GM18868 (cell line): ENCODE data around the gene SPRYD7.
"Not testable (repeated sequence)": the region's sequence is repeated elsewhere in the genome, so short reads cannot be mapped to it uniquely, and the experiment has no call there.

Experiments used
- ATAC-seq: cut with Tn5 transposase; IDR thresholded peaks from one replicate; pipeline ENCODE4 v1.9.1; 2021; ENCODE audit warnings: mild to moderate bottlenecking, moderate library complexity; ENCODE audit not compliant: unreplicated experiment

The SPRYD7 gene

DNA sequence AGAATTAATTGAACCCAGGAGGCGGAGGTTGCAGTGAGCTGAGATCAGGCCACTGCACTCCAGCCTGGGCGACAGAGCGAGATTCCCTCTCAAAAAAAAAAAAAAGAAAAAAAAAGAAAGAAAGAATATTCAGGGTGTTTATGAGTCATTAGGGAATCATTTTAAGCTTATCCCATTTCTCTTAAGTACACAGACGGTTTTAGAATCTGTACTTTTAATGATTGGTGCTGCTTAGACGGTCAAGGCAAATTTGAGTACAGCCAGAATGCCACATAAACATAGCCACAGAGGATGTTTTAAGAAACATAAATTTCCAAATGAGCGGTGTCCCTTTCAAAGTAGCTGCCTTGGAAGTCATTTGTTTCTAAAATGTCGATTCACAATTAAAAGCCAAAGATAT, 2.6 kb downstream of the SPRYD7 start:
- ATAC-seq = no peak

DNA sequence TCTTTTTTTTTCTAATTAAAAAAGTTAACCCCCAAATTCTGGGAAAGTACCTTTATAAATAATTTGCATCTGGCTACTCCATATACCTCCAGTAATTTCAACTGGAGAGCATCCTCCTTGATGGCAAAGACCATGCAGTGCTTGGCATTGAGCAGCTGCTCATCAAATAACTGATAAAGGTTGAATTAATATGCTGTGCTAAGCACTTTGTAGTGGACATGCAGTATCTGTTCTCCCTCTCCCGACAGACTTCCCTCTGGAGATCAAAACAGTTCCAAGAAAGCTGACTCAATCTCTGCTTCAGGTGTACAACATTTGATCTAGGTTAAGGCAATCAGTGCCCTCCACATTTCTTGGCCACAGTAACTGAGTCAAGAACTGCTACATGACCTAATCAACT, 3.3 kb downstream of the SPRYD7 start:
- ATAC-seq = no peak

DNA sequence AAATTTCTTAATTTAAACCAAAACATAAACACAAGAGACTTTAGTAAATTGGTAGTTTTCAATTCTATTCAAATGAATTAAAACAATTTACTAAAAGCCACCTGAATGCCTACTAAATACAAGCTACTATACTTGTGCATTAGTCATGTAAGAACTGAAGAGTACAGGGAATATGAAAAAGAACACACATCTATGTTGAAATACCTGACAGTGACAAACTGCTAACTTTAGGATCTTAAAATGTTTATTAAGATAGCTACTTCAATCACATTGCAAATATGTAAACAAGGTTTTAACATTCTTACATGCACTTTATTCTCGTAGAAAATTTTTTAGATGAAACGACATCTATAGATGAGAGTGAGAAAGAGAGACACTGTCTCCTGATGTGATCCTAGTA, 4.1 kb downstream of the SPRYD7 start:
- ATAC-seq = no peak

DNA sequence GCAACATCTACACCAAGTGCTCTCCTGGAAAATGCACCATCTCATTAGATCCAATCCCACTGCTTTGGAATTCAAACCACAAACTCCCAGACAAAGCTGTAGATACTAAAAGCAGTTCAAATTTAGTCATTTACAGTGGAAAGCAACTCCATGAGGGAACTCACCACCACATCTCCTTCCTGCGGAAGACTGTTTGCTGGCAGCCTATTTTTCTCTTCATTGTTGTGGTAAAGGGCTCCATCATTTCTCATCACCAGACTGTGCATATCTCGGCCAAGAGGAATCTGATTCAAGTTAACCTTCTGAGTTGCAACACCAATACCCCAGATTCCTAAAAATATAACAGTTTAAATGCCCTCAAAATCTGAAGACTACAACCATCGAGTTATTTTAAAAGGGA, 8.4 kb downstream of the SPRYD7 start:
- ATAC-seq = no peak

DNA sequence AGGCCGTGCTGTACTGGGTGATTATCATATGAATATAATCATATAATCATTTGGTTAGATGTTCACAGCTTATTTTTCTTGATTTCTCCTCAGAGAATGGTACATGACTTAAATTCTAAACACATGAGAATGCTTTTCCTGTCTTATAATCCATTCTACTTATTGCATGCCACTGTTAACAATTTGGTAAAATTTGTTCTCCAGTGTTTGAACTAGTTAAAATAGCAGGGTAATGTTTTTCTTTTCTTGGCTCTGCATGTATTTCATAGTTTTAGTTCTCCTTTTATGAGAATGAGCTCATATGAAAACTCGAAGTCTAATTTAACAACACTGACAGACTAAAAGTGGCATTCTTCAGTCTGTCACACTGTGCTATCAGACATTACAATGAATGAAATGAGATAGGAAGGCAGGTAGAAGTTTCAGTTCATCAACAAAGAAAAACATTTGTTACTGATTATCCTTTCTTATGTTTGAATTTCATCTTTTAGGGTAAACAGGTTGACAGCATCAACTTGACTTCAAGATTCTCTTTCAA, 10.2 kb downstream of the SPRYD7 start:
- peak; percentile 82 for ATAC-seq

DNA sequence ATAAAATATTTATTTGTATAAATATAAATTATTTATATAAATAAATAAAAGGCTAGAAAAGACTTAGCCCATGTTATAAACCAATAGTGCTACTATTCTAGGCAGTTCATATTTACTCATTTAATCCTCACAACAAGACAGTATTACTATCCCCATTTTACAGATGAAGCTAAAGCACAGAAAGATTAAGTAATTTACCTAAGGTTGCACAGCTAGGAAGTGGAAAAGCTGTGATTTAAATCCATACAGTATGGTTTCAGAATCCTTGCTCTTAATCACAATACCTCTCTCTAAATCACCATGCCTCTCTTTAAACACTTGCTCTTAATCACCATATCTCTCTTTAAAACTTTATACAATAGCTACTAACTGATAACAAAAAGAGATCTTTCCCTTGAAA, 13.8 kb downstream of the SPRYD7 start:
- ATAC-seq = no peak

DNA sequence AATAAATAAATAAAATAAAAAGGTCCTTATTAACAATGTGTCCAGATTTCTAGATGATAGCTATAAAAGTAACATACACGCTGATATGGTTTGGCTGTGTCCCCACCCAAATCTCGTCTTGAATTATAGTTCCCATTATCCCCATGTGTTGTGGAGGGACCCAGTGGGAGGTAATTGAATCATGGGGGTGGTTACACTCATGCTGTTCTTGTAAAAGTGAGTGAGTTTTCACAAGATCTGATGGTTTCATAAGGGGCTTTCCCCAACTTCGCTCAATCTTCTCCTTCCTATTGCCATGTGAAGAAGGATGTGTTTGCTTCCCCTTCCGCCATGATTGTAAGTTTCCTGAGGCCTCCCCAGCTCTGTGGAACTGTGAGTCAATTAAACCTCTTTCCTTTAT, 15.2 kb downstream of the SPRYD7 start:
- not testable (repeated sequence) for ATAC-seq

DNA sequence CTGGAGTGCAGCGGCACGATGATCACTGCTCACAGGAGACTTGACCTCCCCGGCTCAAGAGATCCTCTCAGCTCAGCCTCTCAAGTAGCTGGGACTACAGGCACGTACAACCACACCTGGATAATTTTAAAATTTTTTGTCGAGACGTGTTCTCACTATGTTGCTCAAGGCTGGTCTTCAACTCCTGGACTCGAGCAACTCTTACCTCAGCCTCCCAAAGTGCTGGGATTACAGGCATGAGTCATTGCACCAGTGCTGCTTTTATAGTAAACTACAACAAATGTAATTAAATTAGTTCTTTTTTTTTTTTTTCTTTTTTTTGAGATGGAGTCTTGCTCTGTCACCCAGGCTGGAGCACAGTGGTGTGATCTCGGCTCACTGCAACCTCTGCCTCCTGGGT, 18.0 kb downstream of the SPRYD7 start:
- not testable (repeated sequence) for ATAC-seq

DNA sequence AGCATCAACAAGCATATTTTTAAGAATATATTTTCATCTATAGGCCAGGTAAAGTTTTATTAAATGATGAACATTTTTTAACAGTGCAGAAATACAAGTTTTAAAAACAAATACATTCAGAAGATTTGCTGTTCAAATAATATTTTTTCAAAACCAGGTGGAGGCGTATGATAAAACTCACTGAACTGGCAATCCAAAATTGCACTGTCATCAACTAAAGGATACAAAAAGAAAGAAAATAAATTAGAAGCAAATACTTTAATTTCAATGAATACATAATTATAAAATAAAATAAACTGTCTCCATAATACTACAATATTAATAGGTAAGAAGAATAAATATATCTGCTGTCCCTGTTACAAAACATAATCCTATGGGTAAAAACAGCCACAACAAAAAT, 21.2 kb downstream of the SPRYD7 start:
- no peak for ATAC-seq

DNA sequence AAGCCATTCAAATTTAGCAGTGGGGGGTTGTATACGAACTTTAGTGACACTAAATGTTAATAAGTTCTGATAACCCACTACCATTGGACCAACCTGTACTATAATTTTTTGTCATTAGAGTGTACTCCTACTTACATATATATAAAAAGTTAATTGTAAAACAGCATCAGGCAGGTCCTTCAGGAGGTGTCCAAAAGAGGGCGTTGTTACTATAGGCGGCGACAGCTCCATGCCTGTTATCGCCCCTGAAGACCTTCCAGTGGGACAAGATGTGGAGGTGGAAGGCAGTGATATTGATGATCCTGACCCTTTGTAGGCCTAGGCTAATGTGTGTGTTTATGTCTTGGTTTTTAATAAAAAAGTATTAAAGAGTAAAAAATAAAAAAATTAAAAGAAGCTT, 27.5 kb downstream of the SPRYD7 start:
- no peak for ATAC-seq

DNA sequence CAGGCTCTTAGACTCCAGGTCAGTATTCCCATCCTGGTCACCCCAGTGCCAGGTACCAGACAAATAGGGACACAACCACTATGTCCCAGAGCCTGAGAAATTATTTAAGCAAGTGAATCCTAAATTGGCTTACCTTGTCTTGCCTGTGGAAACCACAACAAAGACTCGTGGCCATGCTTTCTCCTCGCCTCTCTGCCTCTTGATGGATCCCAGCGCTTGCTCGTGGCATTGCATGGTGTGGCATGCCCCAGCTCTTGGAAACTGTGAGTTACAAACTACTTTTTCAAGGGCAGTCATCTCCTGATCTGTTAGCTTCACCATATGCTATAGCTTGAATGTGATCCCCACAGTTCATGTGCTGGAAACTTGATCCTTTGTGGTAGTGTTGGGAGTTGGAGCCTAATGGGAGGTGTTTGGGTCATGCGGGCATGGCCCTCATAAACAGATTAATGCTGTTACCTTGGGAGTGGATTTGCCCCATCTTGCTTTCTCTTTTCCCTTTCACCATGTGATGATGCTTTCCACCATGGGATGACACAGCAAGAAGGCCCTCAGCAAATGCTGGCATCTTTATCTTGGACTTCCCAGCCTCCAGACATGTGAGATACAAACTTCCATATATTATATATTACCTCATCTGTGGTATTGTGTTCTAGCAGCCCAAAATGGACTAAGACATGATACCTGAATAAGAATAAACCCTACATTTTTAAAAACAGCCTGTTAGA, 31.2 kb downstream of the SPRYD7 start:
- no peak for ATAC-seq

DNA sequence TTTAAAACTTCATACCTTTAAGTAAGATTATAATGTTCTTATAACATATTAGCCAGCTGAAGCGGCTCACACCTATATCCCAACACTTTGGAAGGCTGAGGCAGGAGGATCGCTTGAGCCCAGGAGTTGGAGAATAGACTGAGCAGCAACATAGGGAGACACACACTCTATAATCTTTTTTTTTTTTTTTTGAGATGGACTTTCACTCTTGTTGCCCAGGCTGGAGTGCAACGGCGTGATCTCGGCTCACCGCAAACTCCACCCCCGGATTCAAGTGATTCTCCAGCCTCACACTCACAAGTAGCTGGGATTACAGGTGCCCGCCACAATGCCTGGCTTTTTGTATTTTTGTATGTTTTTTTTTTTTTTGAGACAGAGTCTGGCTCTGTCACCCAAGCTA, 37.3 kb downstream of the SPRYD7 start:
- no peak for ATAC-seq

DNA sequence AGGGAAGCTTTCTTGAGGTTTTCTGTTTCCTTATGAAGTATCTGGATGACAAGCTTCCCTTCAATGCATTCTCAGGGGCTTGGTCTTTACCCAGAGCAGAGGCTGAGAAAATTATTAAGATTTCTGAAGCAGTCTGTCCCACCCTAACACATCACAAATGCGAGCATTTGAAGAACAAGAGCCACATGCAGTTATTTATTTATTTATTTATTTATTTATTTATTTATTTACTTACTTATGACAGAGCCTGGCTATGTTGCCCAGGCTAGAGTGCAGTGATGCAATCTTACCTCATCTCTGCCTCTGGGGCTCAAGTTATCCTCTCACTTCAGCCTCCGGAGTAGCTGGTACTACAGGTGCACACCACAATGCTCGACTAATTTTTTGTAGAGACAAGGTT, 38.4 kb downstream of the SPRYD7 start:
- ATAC-seq = no peak

DNA sequence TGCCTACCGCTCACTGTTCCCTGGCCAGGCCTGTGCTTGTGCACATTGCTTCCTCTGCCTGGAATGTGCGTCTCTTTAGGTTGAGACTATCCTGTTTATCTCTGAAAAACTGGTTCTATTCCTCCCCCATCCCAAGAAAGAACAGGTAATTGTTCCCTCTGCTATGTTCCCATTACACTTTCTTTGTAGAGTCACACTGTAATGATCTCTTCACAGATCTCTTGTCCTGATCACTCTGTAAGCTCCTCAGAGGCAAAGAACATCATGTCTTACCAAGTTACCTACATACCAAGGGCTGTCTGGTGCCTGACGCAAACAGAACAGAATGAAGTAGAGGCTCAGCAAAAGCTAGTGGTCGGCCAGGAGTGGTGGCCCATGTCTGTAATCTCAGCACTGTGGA, 40.3 kb downstream of the SPRYD7 start:
- ATAC-seq = no peak

DNA sequence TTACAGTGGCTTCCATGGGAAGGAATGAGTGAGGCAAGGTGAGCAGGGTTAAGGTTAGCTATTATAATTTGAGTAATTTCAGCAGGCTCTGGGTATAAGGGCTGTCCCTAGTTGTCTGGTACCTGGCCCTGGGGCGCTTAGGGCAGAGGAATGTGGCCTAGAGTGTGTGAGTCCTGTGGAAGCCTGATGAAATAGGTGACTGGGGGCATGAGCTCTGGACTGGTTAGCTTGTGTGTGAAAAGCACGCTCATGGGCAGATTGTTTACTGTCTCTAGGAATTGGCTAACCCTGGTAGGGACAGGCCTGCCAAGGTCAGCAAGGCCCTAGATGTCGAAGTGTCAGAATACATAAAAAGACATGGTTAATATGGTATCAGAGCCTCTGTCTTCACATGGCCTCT, 42.5 kb downstream of the SPRYD7 start:
- no peak for ATAC-seq

DNA sequence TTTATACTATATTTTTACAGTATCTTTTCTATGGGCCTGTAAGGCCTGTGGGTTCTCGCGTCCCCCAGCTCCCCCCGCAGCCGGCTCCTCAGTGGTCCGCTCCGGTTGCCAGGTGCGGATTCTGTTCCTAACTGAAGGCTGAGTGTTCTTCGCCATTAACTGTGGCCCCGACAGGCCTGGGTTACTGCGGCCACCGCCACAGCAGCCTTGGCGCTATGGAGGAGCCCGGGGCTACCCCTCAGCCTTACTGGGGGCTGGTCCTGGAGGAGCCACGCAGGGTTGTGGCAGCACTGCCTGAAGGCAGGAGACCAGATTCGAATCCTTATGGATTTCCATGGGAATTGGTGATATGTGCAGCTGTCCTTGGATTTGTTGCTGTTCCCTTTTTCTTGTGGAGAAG, 45.8 kb downstream of the SPRYD7 start:
- no peak for ATAC-seq

DNA sequence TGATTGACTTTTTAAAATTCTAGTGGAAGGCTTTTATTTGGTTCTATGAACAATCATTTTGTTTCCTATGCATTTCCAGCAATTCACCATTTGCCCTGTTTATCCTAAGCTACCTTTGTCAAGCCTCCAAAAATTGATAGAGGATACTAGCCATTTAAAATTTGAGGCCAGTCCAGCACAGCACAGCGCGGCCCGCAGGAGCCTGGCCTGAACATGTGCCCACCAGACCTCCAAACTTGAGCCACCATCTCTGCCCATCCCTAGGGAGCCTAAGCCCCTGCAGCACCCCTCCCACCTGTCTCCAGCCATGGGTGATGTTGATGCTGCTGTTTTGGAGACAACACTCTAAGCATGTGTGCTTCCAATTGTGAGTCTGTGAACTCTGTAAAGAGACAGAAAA, 57.5 kb downstream of the SPRYD7 start:
- ATAC-seq = no peak

DNA sequence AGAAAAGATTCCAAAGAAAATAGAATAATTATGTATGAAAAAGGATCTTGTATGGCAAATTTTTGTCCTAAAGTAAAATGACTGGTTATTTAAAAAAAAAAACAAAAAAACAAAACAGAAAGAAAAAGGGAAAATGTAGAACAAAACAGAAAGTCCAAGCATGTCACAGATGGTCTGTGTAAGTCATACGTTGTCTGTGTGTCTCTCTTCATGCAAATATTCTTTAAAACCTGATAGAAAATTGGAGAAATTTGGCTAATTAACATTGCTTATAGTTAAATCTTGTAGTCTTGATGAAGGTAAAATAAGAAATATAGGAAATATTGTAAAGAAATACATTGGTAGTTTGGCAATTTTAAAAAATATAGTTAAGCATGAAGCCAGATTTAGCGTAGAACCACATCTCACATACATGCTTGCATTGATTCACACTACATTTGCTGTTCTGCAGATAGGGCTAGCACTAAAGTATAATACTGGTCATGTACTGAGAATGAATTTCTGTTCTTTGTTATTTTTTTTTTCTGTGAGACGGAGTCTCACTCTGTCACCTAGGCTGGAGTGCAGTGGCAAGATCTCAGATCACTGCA, 58.4 kb downstream of the SPRYD7 start:
- no peak for ATAC-seq

DNA sequence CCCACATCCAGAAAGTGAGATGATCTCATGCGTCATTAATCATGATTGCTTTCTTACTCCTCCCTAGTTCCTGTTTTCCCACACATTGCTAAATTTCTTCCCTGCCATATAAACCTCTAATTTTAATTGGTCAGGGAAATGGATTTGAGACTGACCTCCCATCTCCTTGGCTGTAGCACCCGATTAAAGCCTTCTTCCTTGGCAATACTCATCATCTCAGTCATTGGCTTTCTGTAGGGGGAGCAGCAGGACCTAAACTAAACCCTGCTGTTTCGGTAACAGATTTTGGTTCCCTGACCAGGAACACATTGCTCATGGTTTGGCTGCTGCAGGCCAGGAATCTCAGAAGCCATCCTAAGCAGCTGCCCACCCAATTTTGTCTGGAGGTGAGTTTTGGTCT, 61.7 kb downstream of the SPRYD7 start:
- no peak for ATAC-seq

DNA sequence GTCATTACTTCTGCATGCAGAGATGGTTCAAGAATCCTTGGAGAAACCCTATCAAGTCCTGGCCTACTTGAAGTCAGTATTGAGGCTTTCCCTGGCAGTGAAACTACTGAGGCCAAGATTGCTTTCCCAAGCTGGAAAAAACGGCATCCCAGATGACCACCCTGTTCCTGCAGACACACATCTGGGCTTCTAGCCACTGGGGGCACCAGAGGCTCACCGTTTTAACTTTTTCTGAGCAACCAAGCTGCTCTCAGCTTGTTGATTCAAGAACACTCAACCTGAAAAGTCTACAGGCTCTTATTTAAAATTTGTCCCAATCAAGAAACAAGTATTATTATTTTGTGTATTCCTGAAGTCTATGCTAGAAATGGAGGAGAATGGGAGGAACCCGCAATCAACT, 66.6 kb downstream of the SPRYD7 start:
- no peak for ATAC-seq

DNA sequence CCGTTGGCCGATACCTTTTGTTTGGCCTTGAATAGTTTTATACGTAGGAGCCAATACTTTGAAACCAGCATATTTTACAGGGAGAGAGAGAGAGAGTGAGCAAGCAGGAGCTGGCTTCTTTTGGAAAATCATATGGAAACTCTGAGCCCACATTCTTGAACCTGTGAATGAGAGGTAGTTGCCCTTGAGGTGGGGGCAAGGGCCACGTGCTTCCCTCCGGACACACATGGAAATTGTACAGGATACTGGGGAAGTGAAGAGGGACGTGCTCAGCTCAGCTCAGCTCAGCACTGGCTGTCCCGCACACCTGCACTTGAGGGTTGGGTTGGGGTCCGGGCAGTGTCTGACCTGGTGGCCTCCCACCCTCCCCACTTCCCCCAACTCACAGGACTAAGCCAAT, 68.3 kb downstream of the SPRYD7 start:
- no peak for ATAC-seq

DNA sequence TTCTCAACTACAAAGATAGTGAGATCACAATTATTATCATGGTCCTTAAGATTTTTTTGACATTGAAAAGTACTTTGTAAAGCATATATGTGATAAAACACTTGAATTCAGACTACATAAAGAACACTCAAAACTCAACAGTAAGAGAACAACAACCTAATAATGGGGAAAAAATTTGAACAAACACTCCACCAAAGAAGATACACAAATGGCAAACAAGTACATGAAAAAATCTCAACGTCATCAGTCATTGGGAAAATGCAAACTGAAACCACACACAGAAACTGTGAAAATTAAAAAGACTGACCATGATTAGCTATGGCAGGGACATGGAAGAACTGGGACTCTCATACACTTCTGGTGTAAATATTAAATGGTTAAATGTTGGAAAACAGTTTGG, 70.9 kb downstream of the SPRYD7 start:
- ATAC-seq = no peak

DNA sequence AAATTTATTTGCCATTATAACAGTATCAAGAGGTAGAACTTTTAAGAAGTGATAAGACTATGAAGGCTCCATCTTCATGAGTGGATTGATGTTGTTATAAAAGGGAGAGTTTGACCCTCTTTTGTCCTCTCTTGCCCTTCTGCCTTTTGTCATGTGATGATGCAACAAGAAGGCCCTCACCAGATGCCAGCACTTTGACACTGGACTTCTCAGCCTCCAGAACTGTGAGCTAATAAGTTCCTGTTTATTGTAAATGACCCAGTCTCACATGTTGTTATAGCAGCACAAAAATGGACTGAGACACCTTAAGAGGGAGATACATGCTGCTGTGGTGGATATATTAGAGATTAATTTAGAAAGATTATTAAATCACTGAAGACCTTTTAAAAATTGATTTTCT, 71.6 kb downstream of the SPRYD7 start:
- no peak for ATAC-seq
